Mucosa of descending colon (tissue), 3 donors: ENCODE measurements around the gene BABAM1. TPM values are rescaled to one million over a fixed set of nuclear protein-coding genes. Genes with fewer than 3 reads are reported as not detected.

Source experiments
- ATAC-seq: fragments of 200-7000 bp; cut with Tn5 transposase; one replicate; pipeline ENCODE4 v1.9.1; 2020; ENCODE audit warnings: mild to moderate bottlenecking, moderate library complexity
- DNase-seq, 3 donors: peaks; one replicate each; pipeline ENCODE4 v3.0.0-alpha.2; 2020
- H3K36me3 ChIP-seq: fragments of 200-600 bp; one replicate; pipeline ENCODE4 v1.8.0; 2021; ENCODE audit warnings: low read depth, mild to moderate bottlenecking
- H3K4me1 ChIP-seq: fragments of 200-600 bp; one replicate; pipeline ENCODE4 v1.8.0; 2021; ENCODE audit warnings: low read depth, mild to moderate bottlenecking
- H3K4me3 ChIP-seq: fragments of 200-600 bp; one replicate; pipeline ENCODE4 v1.8.0; 2021; ENCODE audit warnings: mild to moderate bottlenecking
- H3K9me3 ChIP-seq: fragments of 200-600 bp; one replicate; pipeline ENCODE4 v1.8.0; 2021; ENCODE audit warnings: mild to moderate bottlenecking
- intact Hi-C, 2 donors: fragments of 100-400 bp; cut with DNase I in 1 of 2; cut with micrococcal nuclease in 1 of 2; formaldehyde crosslinking; loops; one replicate each; pipeline versions ENCODE4 v1.11.0 to v1.11.1; 2022; cut with DNase I, micrococcal nuclease
- total RNA-seq, 3 donors: library from RNA; stranded (reverse); fragmentation: NEBNext Ultra II Directional in 2 of 3; extraction: Animal tissue kit (Norgen Biotek cat#: 25700) in 2 of 3; gene quantifications; one replicate each; pipeline versions ENCODE4 v1.2.1 to v1.2.4, GENCODE V29; 2021 to 2023
- TF ChIP-seq, protein P1 (sequence below): fragments of 200-600 bp; IDR thresholded peaks from one replicate; pipeline ENCODE4 v1.8.0; 2022; ENCODE audit warnings: antibody characterized with exemption, mild to moderate bottlenecking
- donor health status: DM: no; HTN: no; CAD: no; lungs with moderate emphysema.
- donor health status: DM: no; HTN: no; CAD: no.
- donor health status: DM: no; HTN: yes; CAD: no.

BABAM1 gene
- total RNA-seq, 3 donors from 2014 or later = 64.6 to 80.3 (median 76.2) TPM

DNA sequence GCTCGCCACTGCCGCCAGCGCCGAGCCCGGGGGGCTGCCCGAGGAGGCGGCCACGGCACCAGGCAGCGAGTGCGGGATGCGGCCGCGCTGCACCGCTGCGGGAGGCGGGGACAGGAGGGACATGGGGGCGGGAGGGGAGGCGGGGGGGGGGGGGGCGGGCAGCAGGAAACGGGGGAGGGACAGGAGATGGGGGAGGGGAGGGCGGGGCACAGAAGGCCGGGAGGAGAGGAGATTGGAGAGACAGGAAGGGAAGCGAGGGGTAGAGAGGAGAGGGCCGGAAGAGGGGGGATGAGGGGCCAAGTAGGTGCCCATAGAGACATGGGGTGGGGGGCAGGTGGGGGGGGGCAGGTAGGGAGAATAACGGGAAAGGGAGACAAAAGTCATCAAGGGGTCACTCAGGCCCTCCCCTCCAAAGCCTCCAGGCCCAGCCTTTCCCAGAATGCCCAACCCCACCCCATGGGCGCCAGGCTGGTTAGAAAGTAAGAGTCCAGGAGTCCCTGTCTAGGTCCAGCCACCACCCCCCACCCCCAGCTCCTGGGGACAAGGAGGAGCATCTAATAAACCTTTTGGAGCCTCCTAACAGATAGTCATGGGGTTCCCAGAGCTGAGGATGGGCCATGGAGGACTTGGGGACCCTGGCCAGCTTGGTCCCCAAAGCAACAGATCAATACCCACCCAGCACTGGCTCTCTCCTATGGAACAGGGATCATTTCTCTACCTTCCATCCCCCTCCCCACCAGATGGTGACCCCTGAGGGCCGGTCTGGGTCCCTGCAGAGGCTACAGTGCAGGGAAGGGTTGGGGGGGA is 31.1 kb upstream of the BABAM1 start:
- H3K4me1 ChIP-seq = peaks cover 38% of the 10 kb centered on the region
- TF ChIP-seq, protein P1, sequence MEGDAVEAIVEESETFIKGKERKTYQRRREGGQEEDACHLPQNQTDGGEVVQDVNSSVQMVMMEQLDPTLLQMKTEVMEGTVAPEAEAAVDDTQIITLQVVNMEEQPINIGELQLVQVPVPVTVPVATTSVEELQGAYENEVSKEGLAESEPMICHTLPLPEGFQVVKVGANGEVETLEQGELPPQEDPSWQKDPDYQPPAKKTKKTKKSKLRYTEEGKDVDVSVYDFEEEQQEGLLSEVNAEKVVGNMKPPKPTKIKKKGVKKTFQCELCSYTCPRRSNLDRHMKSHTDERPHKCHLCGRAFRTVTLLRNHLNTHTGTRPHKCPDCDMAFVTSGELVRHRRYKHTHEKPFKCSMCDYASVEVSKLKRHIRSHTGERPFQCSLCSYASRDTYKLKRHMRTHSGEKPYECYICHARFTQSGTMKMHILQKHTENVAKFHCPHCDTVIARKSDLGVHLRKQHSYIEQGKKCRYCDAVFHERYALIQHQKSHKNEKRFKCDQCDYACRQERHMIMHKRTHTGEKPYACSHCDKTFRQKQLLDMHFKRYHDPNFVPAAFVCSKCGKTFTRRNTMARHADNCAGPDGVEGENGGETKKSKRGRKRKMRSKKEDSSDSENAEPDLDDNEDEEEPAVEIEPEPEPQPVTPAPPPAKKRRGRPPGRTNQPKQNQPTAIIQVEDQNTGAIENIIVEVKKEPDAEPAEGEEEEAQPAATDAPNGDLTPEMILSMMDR = no peak
- DNase-seq (peak; percentile 57 to 70 (median 66)), ATAC-seq (peak; percentile 35)
- intact Hi-C loops = no loop called here
- peaks cover 11% of the 10 kb centered on the region for H3K36me3 ChIP-seq
- H3K4me3 ChIP-seq = no peak overlapping the region
- H3K9me3 ChIP-seq = no peaks in the 10 kb centered on the region

DNA sequence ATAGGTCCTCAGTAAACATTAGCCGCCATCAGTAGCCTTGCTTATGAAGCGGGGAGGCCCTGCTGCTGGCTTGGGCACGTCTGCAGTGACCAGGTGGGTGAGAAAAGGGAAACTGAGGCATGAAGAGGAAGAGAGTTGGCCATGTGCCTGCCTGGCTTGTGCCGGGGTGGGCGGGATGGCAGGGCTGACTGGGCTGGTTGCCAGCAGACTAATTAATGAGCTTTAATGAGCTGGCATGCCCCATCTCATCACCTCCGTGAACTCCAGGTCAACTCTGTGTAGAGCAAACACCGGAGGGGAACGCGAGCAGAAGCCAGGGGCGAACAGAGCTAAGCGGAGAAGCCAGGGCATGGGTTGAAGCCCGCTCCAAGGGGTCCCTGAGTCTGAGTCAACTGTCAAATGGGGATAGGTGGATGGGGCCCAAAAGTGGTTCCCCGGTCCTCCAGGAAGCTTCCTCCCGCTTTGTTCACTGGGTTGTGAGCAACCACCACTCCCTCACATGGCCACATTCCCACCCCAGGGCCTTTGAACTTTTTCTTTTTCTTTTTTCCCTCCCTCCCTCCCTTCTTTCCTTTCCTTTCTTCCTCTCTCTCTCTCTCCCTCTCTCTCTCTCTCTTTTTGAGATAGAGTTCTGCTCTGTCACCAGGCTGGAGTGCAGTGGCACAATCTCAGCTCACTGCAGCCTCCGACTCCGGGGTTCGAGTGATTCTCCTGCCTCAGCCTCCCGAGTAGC is 30.3 kb upstream of the BABAM1 start:
- H3K4me3 ChIP-seq = no peak overlapping the region
- ATAC-seq = no peak
- intact Hi-C loops = no loop called here
- peaks cover 6% of the 10 kb centered on the region for H3K36me3 ChIP-seq
- no peak for DNase-seq
- peaks cover 46% of the 10 kb centered on the region for H3K4me1 ChIP-seq
- TF ChIP-seq, protein P1 = no peak
- H3K9me3 ChIP-seq = no peaks in the 10 kb centered on the region

GRCh38 chr19:17237747-17238706 is 29.2 kb upstream of the BABAM1 start:
- ATAC-seq (no peak), DNase-seq (no peak)
- peaks cover 55% of the 10 kb centered on the region for H3K4me1 ChIP-seq
- no peaks in the 10 kb centered on the region for H3K9me3 ChIP-seq
- intact Hi-C loops = no loop called here
- H3K36me3 ChIP-seq = no peaks in the 10 kb centered on the region
- no peak overlapping the region for H3K4me3 ChIP-seq
- TF ChIP-seq, protein P1 = no peak

- peak; percentile 46 for ATAC-seq
- peak; percentile 61 to 64 (median 63) for DNase-seq
- intact Hi-C loops = no loop called here
- Histone ChIP-seq H3K4me1 (peaks cover 53% of the 10 kb centered on the region), H3K9me3 (no peaks in the 10 kb centered on the region), H3K4me3 (no peak overlapping the region), H3K36me3 (no peaks in the 10 kb centered on the region)
- TF ChIP-seq, protein P1 = no peak
Observed at GRCh38 chr19:17240062-17240752, 27.0 kb upstream of the BABAM1 start.
